IPS DF 6.9 (cell line): ENCODE measurements around the gene SPSB1.

ENCODE experiments used
- DNase-seq: peaks from one replicate; pipeline ENCODE4 v3.0.0-alpha.2; 2013; ENCODE audit warnings: low read depth, low spot score
- H3K27ac ChIP-seq: one replicate; pipeline ENCODE4 v1.5.1; 2013; ENCODE audit warnings: low read length, control low read depth
- H3K27me3 ChIP-seq: 2 replicates; pipeline ENCODE4 v1.6.1; 2013; ENCODE audit warnings: mild to moderate bottlenecking, low read length; ENCODE audit not compliant: control insufficient read depth, insufficient read depth
- H3K36me3 ChIP-seq: 2 replicates; pipeline ENCODE4 v1.6.1; 2013; ENCODE audit warnings: low read length; ENCODE audit not compliant: control insufficient read depth, insufficient read depth
- H3K4me1 ChIP-seq: 2 replicates; pipeline ENCODE4 v1.6.1; 2013; ENCODE audit warnings: low read length; ENCODE audit not compliant: control insufficient read depth, insufficient read depth
- H3K4me3 ChIP-seq: 2 replicates; pipeline ENCODE4 v1.5.1; 2013; ENCODE audit warnings: mild to moderate bottlenecking, low read length
- H3K9me3 ChIP-seq: 2 replicates; pipeline ENCODE4 v1.6.1; 2013; ENCODE audit warnings: low read length, inconsistent platforms; ENCODE audit not compliant: control insufficient read depth, insufficient read depth
- WGBS: extraction: QIAGEN DNeasy Blood & Tissue Kit; methylation state at CpG from one replicate; pipeline ENCODE4 v1.1.7; 2013; ENCODE audit warnings: mixed read lengths, missing lambda C conversion rate; ENCODE audit not compliant: insufficient read length, insufficient coverage; 5-methylcytosine and 5-hydroxymethylcytosine counted together

Gene SPSB1

DNA sequence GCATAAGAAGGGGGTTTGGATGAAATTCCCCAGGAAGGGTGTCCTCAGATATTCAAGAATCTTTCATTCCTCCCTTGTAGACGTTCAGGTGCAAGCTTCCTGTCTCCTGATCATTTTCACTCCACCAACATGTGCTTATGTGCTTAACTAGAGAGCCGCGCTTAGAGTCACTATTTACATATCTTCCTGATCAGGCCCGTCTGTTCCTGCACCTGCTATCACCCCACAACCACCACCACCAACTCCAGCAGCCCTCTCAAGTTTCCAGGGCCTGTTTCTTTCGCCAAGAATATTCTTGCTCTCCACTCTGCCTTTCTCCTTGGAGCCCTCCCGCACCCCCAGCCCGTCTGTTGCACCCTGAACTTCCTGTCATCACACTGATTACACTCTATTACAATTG is 113.4 kb downstream of the SPSB1 start:
- Histone ChIP-seq H3K36me3 (no peaks in the 10 kb centered on the region), H3K4me3 (no peak overlapping the region), H3K9me3 (no peaks in the 10 kb centered on the region), H3K27me3 (no peaks in the 10 kb centered on the region), H3K27ac (no peak overlapping the region), H3K4me1 (no peaks in the 10 kb centered on the region)
- WGBS: no CpG with 5 or more reads among the region's 7 CpGs
- no peak for DNase-seq

DNA sequence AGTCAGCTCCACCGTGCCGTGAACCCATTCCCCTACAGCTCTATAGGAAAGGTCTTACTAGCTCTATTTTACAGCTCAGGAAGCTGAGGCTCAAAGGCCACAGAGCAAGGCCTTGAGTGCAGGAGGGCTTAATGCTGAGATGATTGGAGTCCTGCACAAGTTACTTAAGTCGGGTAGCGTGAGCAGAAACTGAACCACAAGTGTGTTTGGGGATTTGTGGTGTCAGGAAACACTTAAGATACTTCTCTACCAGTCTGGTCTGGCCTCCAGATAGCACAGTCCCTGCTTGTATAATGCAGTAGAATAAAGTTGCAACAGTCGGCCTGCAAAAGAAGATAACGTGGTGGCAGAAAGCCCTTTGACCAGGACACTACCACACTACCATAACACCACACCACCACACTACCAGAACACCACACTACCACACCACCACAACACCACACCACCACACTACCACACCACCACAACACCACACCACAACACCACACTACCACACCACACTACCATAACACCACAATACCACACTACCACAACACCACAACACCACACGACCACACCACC is 118.1 kb downstream of the SPSB1 start:
- no peaks in the 10 kb centered on the region for H3K9me3 ChIP-seq
- 94% methylated on average over 1 of the region's 7 CpGs for WGBS
- H3K27me3 ChIP-seq: no peaks in the 10 kb centered on the region
- no peaks in the 10 kb centered on the region for H3K36me3 ChIP-seq
- no peak overlapping the region for H3K27ac ChIP-seq
- peaks cover 5% of the 10 kb centered on the region for H3K4me1 ChIP-seq
- no peak overlapping the region for H3K4me3 ChIP-seq
- DNase-seq: no peak

DNA sequence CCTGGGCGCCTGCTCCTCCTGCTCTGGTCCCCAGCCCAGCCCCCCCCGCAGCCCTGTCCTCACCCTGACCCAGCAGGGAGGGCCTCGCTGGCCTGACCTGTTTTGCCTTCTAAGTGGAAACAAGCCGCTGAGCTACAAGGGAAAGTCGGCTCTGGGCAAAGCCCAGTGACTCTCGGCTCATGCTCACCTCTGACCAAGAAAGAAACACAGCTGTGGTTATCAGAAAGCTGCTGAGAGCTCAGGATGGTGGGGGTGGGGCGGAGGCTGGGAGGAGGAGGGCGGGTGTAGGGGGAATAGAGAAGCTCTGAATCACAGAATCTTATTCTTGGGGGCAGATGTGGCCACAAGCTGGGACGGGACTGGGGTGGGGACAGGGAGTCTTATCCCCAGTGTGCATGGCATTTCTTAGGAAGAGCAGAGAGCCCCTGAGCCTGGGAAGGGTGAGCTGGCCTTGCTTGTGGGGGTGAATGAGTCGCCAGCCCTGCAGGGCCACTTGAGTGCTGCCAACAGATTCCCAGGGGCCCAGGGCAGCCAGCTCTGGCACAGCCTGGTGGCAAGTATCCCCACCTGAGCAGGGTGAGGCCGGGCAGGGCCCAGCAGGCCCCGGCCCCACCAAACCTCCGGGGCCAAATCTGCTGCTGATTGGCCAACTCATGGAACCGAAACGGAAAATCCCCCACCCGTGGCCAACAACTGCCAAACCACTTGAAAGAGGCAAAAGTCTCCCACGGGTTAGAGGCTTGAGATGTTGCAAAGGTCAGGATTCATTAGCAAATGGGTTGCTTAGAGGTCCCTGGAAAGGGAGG is 120.6 kb downstream of the SPSB1 start:
- H3K4me3 ChIP-seq: no peak overlapping the region
- WGBS: no CpG with 5 or more reads among the region's 17 CpGs

DNA sequence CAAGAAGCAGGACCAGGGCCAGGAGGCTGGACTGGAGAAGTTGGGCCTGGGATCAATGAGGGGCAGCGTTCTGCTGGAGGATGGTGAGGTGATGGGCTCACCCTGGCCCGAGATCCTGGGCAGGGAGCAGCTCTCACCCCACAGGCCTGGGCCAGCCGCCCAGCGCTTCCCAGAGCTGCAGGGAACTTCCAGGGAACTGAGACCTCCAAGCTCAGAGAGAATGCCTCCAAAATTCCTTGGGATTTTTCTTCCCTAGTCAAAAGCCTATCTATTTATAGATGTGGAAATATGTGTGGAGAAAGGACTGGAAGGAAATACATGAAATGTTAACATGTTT is 121.2 kb downstream of the SPSB1 start:
- Histone ChIP-seq H3K4me1 (peaks cover 5% of the 10 kb centered on the region), H3K36me3 (no peaks in the 10 kb centered on the region), H3K9me3 (no peaks in the 10 kb centered on the region), H3K27me3 (no peaks in the 10 kb centered on the region), H3K4me3 (no peak overlapping the region), H3K27ac (no peak overlapping the region)
- no peak for DNase-seq
- WGBS: no CpG with 5 or more reads among the region's 4 CpGs

More for the DNA sequence above, 120.6 kb downstream of the SPSB1 start:
- DNase-seq: no peak
- Histone ChIP-seq H3K9me3 (no peaks in the 10 kb centered on the region), H3K36me3 (no peaks in the 10 kb centered on the region), H3K4me1 (peaks cover 5% of the 10 kb centered on the region), H3K27me3 (no peaks in the 10 kb centered on the region), H3K27ac (no peak overlapping the region)

DNA sequence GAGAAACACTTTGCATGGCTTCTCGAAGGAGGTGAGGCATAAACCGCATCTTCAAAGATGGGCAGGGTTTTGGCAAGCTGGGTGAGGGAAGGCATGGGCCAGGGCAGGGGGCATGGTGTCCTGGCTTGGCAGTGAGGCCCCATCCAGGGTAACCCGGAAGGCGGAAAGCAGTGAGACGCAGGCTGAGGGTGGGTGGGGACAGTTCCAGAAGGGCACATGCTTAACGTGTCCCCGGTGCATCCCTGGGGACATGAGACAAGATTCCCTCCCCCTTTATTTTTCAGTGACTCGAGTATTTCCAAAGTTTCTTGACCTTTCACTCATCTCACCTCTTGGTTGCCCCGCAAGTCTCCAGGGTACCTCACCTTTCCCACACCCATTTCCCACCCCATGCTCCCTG is 123.8 kb downstream of the SPSB1 start:
- DNase-seq: no peak
- Histone ChIP-seq H3K27me3 (no peaks in the 10 kb centered on the region), H3K27ac (no peak overlapping the region), H3K36me3 (no peaks in the 10 kb centered on the region), H3K4me1 (peaks cover 5% of the 10 kb centered on the region), H3K9me3 (no peaks in the 10 kb centered on the region), H3K4me3 (no peak overlapping the region)
- WGBS: no CpG with 5 or more reads among the region's 9 CpGs

DNA sequence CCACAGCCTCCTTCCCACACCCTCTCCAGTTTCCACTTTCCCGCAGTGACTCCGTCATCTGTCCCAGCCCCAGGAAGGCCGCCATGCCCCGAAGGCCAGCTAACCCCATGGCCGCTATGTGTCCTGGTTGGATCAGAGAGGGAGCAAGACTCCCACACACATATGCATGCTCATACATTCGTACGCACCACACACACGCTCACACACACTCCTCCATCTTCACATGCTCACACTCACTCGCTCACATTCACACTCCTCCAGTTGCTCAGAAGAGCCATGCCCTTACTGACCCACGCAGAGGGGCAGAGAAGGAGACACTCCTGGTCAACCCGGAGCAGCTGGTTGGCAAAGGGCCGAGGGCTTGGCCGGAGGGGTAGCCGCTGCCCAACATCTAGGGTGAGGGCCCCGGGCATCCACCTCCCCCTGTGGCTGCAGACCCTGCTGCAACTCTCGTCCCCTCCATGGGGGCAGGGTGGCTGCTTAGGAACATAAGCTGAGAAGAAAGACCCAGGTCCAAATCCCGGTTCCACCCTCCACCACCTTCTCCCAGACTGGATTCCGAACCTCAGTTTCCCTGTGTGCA is 124.3 kb downstream of the SPSB1 start:
- H3K9me3 ChIP-seq: no peaks in the 10 kb centered on the region
- H3K27ac ChIP-seq: no peak overlapping the region
- WGBS: 100% methylated on average over 4 of the region's 18 CpGs
- no peaks in the 10 kb centered on the region for H3K36me3 ChIP-seq
- no peak overlapping the region for H3K4me3 ChIP-seq
- DNase-seq: no peak
- H3K27me3 ChIP-seq: no peaks in the 10 kb centered on the region
- peaks cover 5% of the 10 kb centered on the region for H3K4me1 ChIP-seq

DNA sequence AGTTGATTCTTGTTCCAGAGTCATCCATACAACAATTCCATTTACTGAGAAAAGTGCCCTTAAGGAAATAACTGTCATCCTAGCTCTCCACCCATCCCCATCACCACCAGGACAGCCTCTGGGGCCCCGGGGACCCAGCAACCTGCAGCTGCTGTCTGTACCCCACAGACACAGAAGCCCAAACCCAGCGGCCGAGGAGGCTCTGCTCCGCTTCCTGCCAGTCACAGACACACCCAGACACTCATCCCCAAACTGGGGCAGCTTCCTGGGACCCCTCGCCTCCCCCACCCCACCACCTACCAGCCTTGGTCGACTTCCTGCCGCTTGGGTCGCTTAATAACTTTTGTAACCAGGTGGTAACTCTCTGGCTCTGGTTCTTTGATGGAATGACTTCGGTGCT is 125.0 kb downstream of the SPSB1 start:
- Histone ChIP-seq H3K4me1 (peaks cover 5% of the 10 kb centered on the region), H3K27ac (no peak overlapping the region), H3K9me3 (no peaks in the 10 kb centered on the region), H3K36me3 (no peaks in the 10 kb centered on the region), H3K4me3 (no peak overlapping the region), H3K27me3 (no peaks in the 10 kb centered on the region)
- DNase-seq: no peak
- WGBS: no CpG with 5 or more reads among the region's 9 CpGs

DNA sequence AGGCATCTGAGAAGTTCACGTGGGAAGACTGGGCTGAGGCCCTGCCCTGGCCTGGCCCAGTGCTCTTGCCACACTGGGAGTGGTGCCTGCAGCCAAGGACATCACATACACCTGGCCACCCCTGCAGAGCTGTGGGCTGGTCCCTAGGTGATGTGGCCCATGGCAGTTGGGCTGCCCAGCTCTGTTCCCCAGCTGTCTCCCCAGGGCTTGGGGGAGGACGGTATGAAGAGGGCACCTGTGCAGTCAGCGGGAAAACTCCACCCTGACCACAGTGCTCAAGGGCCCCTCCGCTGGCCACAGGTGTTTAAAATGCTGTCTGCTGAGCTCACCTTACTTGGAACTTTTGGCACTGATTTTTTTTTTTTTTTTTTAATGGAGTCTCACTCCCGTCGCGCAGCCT is 126.2 kb downstream of the SPSB1 start:
- Histone ChIP-seq H3K4me3 (no peak overlapping the region), H3K36me3 (no peaks in the 10 kb centered on the region), H3K9me3 (no peaks in the 10 kb centered on the region), H3K4me1 (no peaks in the 10 kb centered on the region; the same call in 1 of the 2 replicates), H3K27me3 (no peaks in the 10 kb centered on the region), H3K27ac (no peak overlapping the region)
- WGBS: no CpG with 5 or more reads among the region's 7 CpGs
- no peak for DNase-seq
